GM21367 (cell line): Measurements from ENCODE around the gene ZDHHC18.
"Not testable (repeated sequence)": the region's sequence is repeated elsewhere in the genome, so short reads cannot be mapped to it uniquely, and the experiment has no call there.

ENCODE experiments used
- ATAC-seq: cut with Tn5 transposase; IDR thresholded peaks from one replicate; pipeline ENCODE4 v1.9.1; 2021; ENCODE audit not compliant: unreplicated experiment

The ZDHHC18 gene

GRCh38 chr1:26790551-26790953 is 35.9 kb upstream of the ZDHHC18 start:
- no peak for ATAC-seq

- no peak for ATAC-seq
Observed at GRCh38 chr1:26791148-26791547, 35.3 kb upstream of the ZDHHC18 start.

- no peak for ATAC-seq
Observed at GRCh38 chr1:26791626-26792025, 34.9 kb upstream of the ZDHHC18 start.

DNA sequence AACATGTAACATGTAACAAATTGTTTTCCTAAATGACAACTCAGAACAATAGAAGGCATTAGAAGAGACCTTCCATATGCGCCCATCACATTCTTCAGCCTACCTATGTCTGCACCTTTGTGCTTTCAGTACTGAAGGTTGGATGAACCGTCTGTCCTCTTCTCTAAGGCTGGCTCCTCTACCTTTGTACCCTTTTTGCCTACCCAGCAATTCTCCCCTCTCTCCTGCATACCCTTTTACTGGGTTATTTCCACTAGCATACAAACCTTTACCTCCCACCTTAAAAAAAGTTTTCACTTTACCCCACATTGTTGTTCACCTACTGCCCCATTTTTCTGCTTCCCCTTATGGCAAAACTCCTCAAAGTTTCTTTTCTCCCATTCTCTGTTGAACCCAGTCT is 33.6 kb upstream of the ZDHHC18 start:
- ATAC-seq: no peak

DNA sequence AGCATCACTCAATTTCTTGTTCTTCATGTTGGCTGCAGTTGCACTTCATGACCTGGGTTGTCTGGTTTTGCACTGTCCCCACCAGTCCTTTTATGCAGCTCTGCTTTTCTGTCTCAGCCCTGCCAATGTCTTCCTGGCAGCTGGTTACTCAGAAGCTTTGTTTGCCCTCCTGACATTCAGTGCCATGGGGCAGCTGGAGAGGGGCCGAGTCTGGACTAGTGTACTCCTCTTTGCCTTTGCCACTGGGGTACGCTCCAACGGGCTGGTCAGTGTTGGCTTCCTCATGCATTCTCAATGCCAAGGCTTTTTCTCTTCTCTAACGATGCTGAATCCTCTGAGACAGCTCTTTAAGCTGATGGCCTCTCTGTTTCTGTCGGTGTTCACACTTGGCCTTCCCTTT is 32.1 kb upstream of the ZDHHC18 start:
- ATAC-seq: no peak

GRCh38 chr1:26797627-26798026 is 28.9 kb upstream of the ZDHHC18 start:
- ATAC-seq: no peak

DNA sequence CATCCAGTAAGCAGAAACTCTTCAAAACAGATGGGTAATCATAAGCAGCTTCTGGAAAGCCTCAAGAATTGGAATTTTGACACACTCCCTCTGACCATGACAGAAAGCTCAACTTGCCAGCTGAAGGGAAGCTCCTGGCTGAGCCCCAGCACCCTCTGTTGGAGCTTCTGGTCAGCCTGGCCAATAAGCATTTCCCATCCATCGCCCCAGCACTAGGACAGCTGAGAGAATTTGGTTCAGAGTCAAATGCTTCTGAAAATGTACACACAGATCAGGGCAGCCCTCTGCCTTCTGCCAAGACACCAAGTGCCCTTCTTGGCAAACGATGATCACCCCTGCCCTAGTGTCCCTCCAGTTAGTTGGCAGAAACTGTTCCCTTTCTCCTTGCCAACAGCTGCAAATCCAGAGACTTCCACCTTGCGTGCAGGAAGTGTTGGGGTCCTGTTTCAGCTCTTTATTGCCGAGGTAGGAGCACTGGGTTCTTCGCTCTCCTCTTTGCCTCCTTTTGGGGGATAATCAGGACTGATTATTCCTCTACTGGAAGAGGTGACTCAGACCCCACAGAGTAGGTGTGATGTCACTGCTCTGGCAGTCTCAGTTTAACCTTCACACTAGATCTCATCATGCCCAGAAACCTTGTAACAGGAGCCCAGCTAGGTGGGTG is 26.9 kb upstream of the ZDHHC18 start:
- no peak for ATAC-seq

GRCh38 chr1:26803932-26804331 is 22.6 kb upstream of the ZDHHC18 start:
- not testable (repeated sequence) for ATAC-seq

GRCh38 chr1:26810105-26810504 is 16.4 kb upstream of the ZDHHC18 start:
- not testable (repeated sequence) for ATAC-seq

DNA sequence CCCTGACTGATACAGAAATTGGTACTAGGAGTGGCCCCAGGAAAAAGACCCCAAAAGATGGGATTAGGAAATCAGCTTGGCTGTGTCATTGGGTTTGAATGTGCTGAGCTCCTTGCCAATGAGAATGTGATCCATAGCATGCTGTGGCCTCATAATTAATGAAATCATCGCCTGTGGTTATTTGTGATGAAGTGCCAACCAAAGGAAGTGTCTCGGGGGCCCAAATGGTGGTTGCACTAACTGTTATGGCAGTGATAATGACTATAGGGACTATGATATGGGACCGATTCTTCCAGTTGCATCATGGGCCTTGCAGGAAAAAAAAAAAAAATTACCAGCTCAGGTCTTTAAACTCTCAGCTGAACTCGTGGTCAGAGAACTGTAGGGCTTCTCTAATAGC is 15.4 kb upstream of the ZDHHC18 start:
- no peak for ATAC-seq

- no peak for ATAC-seq
Observed at GRCh38 chr1:26811708-26812107, 14.8 kb upstream of the ZDHHC18 start.

GRCh38 chr1:26814377-26814776 is 12.1 kb upstream of the ZDHHC18 start:
- no peak for ATAC-seq

- ATAC-seq: no peak
Observed at GRCh38 chr1:26814893-26815292, 11.6 kb upstream of the ZDHHC18 start.

DNA sequence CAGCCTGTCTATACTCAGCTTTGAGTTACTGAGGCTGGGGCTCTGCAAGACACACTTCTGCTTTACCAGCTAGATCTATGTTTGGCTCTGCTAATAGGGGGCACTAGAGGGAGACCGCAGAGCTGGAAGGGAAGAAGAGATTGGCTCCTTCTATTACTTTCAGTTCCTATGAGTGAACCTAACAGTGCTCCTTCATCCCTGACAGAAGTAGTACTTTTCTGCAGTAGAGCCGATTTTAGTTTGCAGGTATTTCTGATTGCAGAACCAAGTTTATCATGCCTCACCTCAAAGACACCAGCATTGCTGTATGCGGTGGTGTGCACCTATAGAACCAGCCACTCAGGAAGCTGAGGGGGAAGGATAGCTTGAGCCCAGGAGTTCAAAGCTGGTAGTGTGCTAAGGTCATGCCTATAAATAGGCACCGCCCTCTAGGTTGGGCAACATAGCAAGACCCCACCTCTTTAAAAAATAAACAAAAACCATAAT is 5.7 kb upstream of the ZDHHC18 start:
- no peak for ATAC-seq

- ATAC-seq: no peak
Observed at GRCh38 chr1:26822737-26823395, 3.6 kb upstream of the ZDHHC18 start.

- ATAC-seq: no peak
Observed at GRCh38 chr1:26824731-26825130, 1.8 kb upstream of the ZDHHC18 start.

DNA sequence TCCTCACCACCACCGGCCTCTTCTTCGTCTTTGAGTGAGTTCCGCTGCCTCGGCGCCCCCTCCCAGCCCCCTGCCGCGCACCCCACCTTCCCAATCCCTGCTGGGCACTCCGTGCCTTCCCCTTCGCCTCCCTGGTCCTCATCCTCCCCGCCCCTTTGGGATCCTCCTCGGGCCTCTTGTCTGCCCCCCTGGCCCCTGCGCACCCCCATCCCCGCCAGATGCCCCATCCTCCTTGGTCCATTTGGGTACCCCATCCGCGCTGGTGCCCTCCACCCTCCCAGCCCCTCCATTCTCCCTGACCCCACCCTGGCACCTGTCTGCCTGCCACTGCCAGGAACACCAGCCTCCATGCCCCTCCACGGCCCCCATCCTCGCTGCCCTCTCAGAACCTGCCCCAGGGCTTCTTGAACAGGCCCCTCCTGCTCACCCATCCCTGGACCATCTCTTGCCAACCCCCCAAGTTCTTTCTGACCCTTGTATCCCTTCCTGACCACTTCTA is 667 bp downstream of the ZDHHC18 start:
- no peak for ATAC-seq

DNA sequence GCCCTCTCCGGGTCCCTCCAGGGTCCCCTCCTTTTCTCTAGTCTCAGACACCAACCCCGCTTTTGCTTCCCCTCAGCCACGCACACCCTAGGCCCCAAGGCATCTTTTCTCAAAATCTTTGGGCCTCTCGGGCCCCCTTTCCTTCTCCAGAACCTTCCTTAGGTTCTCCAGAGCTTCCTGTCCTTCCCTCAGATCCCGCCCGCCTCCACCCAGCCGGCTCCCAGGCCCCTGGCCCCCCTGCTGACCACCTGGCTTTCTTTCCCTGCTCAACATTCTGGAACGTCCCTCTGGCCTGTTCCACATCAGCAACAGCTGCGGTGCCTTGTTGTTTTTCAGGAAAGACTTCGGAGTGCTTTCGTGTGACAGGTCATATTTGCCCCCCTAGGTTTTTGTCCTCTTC is 1.2 kb downstream of the ZDHHC18 start:
- no peak for ATAC-seq

DNA sequence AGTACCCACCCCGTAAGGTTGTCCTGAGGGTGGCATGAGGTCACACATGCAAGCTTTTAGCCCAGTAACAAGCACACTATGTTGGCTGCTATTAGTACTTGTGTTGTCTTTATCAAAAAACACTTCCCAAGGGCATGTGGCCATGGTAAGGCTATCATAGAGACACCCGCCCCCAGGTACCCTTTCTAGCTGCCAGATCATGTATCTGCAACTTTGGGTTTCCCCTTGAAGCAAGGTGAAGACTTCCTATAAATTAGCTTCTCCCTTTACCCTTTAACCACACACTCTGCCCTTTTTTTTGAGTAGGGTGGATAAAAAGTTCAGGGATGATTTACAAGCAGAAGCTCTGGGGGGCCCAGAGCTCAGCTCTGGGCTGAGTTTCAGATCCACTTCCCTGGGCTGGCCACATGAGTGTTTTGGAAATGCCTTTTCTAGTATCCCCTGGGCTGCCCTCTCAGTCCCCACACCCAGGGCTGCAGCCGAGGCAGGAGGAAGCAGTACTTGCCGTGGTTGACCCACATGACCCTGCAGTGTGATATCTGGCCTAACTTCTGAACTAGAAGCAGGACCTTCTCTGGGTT is 2.0 kb downstream of the ZDHHC18 start:
- no peak for ATAC-seq

- ATAC-seq: no peak
Observed at GRCh38 chr1:26829184-26829911, 2.9 kb downstream of the ZDHHC18 start.

DNA sequence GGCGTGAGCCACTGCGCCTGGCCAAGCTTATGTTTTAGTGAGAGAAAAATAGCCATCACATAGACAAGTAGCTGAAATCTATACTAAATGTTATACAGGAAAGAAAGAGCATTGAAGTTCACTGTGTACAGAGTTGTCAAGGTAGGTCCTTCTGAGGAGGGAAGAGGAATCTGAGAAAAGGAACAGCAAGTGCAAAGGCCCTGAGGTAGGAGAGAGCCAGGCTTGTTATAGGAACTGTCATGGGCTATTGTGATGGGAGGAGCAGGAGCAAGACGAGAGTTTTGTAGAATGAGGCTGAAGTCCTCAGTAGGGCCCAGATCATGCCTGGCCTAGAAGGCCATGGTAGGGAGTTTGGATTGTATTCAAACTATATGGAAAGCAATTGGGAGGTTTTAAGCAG is 4.6 kb downstream of the ZDHHC18 start:
- ATAC-seq: no peak
